GM18517 (cell line): Measurements from ENCODE around the gene GALNT4.

Experiments
- ATAC-seq: cut with Tn5 transposase; IDR thresholded peaks from one replicate; pipeline ENCODE4 v1.9.1; 2021; ENCODE audit warnings: mild to moderate bottlenecking, moderate library complexity; ENCODE audit not compliant: unreplicated experiment

Gene GALNT4

GRCh38 chr12:89494411-89495231 is 30.0 kb downstream of the GALNT4 start:
- peak; percentile 41 for ATAC-seq

- no peak for ATAC-seq
These were observed 30.8 kb downstream of the GALNT4 start for GRCh38 chr12:89493670-89494302.

- ATAC-seq = no peak
These were observed 31.7 kb downstream of the GALNT4 start for GRCh38 chr12:89492883-89493282.

- ATAC-seq = no peak
These were observed 33.7 kb downstream of the GALNT4 start for GRCh38 chr12:89490922-89491321.

GRCh38 chr12:89486264-89486663 is 38.3 kb downstream of the GALNT4 start:
- ATAC-seq = no peak

GRCh38 chr12:89484470-89484869 is 40.1 kb downstream of the GALNT4 start:
- ATAC-seq = no peak

GRCh38 chr12:89481213-89481914 is 43.2 kb downstream of the GALNT4 start:
- no peak for ATAC-seq

- ATAC-seq = no peak
These were observed 44.6 kb downstream of the GALNT4 start for GRCh38 chr12:89479982-89480381.

- ATAC-seq = no peak
These were observed 46.8 kb downstream of the GALNT4 start for GRCh38 chr12:89477633-89478279.

- no peak for ATAC-seq
These were observed 47.5 kb downstream of the GALNT4 start for GRCh38 chr12:89476904-89477595.

GRCh38 chr12:89476232-89476631 is 48.4 kb downstream of the GALNT4 start:
- ATAC-seq = no peak

GRCh38 chr12:89475203-89475990 is 49.2 kb downstream of the GALNT4 start:
- no peak for ATAC-seq

GRCh38 chr12:89474615-89475014 is 50.0 kb downstream of the GALNT4 start:
- ATAC-seq = no peak
